Nephron progenitor cell (in vitro differentiated cells): ENCODE results near the gene SP100.
"Not testable (repeated sequence)": the region's sequence is repeated elsewhere in the genome, so short reads cannot be mapped to it uniquely, and the experiment has no call there.

Experiments used
- DNase-seq: peaks from one replicate; pipeline ENCODE4 v3.0.0; 2021
- H3K27ac Mint-ChIP-seq: 2 replicates; pipeline ENCODE4 v1.8.0; 2021; ENCODE audit warnings: mild to moderate bottlenecking, moderate library complexity, mixed read lengths
- H3K27me3 Mint-ChIP-seq: 2 replicates; pipeline ENCODE4 v1.8.0; 2021; ENCODE audit warnings: mild to moderate bottlenecking, low read depth, mixed read lengths; ENCODE audit not compliant: poor library complexity
- H3K36me3 Mint-ChIP-seq: 2 replicates; pipeline ENCODE4 v1.8.0; 2021; ENCODE audit warnings: low read depth, mixed read lengths
- H3K4me1 Mint-ChIP-seq: 2 replicates; pipeline ENCODE4 v1.8.0; 2021; ENCODE audit warnings: mixed read lengths
- H3K4me3 Mint-ChIP-seq: 2 replicates; pipeline ENCODE4 v1.8.0; 2021; ENCODE audit warnings: mild to moderate bottlenecking, moderate library complexity, mixed read lengths
- H3K9me3 Mint-ChIP-seq: 2 replicates; pipeline ENCODE4 v1.8.0; 2021; ENCODE audit warnings: mild to moderate bottlenecking, moderate library complexity, mixed read lengths
- TF ChIP-seq, protein P1 (sequence below): fragments of 200-600 bp; sonication (generic); IDR thresholded peaks from 2 replicates; pipeline ENCODE4 v1.5.0; 2021; ENCODE audit warnings: antibody characterized with exemption

The SP100 gene

DNA sequence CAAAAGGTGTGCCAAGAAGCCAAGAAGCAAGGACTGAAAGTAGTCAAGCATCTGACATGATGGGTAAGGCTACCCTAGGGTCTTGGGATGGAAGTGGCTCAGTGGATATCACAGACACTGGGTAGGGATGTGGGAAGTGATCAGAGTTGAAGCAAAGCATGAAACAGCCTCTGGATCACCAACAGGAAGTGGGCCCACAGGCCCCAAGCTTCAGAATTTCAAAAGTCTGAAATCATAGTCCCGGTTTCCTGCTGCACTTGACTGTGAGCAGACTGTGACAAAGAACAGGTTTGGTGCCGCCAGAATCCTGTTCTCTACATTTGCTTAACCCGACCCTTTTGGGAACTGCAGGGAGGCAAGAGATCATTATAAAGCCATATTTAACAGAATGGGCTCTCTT is 57.4 kb downstream of the SP100 start:
- TF ChIP-seq, protein P1, sequence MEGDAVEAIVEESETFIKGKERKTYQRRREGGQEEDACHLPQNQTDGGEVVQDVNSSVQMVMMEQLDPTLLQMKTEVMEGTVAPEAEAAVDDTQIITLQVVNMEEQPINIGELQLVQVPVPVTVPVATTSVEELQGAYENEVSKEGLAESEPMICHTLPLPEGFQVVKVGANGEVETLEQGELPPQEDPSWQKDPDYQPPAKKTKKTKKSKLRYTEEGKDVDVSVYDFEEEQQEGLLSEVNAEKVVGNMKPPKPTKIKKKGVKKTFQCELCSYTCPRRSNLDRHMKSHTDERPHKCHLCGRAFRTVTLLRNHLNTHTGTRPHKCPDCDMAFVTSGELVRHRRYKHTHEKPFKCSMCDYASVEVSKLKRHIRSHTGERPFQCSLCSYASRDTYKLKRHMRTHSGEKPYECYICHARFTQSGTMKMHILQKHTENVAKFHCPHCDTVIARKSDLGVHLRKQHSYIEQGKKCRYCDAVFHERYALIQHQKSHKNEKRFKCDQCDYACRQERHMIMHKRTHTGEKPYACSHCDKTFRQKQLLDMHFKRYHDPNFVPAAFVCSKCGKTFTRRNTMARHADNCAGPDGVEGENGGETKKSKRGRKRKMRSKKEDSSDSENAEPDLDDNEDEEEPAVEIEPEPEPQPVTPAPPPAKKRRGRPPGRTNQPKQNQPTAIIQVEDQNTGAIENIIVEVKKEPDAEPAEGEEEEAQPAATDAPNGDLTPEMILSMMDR: no peak
- Mint-ChIP-seq H3K36me3 (no peaks in the 10 kb centered on the region), H3K27me3 (no peaks in the 10 kb centered on the region), H3K4me3 (no peak overlapping the region), H3K9me3 (peaks cover 17% of the 10 kb centered on the region), H3K27ac (no peak overlapping the region), H3K4me1 (no peaks in the 10 kb centered on the region)
- no peak for DNase-seq

DNA sequence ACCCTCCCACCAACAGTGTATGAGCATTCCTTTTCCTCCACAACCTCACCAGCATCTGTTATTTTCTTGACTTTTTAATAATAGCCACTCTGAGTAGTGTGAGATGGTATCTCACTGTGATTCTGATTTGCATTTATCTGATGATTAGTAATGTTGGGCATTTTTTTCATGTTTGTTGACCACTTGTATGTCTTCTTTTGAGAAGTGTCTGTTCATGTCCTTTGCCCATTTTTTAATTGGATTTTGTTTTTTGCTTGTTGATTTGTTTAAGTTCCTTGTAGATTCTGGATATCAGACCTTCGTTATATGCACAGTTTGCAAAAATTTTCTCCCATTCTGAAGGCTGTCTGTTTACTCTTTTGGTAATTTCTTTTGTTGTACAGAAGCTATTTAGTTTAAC is 59.1 kb downstream of the SP100 start:
- TF ChIP-seq, protein P1: no peak
- Mint-ChIP-seq H3K9me3 (peaks cover 17% of the 10 kb centered on the region), H3K27ac (no peak overlapping the region), H3K4me1 (no peaks in the 10 kb centered on the region), H3K27me3 (no peaks in the 10 kb centered on the region), H3K4me3 (no peak overlapping the region), H3K36me3 (no peaks in the 10 kb centered on the region)
- DNase-seq: no peak

DNA sequence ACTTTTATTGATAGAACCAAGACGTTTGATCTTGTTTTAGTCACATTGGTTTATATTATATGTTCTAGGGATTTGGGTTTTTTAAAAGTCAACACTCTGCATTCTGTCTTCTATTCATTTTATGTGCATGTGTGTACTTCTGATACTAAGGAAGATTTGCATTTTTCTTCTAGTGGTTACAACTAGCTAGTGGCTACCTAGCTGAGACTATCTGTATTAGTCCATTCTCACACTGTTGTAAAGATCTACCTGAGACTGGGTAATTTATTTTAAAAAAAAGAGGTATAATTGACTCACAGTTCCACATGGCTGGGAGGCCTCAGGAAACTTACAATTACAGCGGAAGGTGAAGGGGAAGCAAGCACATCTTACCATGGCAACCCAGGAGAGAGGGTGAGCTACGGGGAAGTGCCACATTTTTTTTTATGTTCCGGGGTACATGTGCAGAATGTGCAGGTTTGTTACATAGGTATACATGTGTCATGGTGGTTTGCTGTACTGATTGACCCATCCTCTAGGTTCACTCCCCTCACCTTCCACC is 69.9 kb downstream of the SP100 start:
- TF ChIP-seq, protein P1: no peak
- Mint-ChIP-seq H3K27me3 (peaks cover 9% of the 10 kb centered on the region), H3K9me3 (peaks cover 16% of the 10 kb centered on the region), H3K4me3 (no peak overlapping the region), H3K4me1 (no peaks in the 10 kb centered on the region), H3K27ac (no peak overlapping the region), H3K36me3 (no peaks in the 10 kb centered on the region)
- no peak for DNase-seq

DNA sequence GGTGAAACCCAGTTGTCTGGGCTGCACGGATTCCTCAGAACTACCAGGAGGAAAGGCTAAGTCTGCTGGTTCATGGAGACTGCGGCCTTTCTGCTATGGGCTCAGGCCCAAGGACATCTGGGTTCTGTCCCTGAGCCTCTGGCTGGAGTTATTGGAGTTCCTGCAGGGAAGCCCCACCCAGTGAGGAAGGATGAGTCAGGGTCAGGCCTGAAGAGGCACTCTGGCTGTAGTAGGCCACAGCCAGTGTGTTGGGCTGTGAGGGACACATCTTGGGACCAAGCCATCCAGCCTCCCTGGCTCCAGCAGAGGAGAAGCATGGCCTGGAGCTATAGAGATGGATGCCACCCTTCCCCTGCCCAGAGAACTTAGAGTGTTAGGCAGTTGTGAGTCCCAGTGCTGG is 75.2 kb downstream of the SP100 start:
- not testable (repeated sequence) for H3K4me3 Mint-ChIP-seq, H3K27me3 Mint-ChIP-seq, DNase-seq, H3K27ac Mint-ChIP-seq, H3K36me3 Mint-ChIP-seq, H3K4me1 Mint-ChIP-seq
- H3K9me3 Mint-ChIP-seq: peaks cover 26% of the 10 kb centered on the region

DNA sequence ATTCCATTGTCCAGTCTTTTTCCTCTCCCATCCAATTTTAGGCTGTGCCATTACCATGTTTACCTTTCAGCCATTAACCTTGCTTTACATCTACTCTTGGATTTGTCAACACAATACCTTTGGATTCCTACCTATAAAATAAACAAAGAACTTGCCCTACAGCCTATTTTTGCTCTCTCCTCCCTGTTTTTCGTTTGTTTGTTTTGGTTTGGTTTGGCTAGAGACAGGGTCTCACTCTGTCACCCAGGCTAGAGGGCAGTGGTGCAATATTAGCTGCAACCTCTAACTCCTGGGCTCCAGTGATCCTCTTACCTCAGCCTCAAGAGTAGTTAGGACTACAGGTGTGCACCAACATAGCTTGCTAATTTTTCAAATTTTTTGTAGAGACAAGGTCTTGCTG is 76.1 kb downstream of the SP100 start:
- peaks cover 6% of the 10 kb centered on the region for H3K27me3 Mint-ChIP-seq
- no peak overlapping the region for H3K4me3 Mint-ChIP-seq
- H3K9me3 Mint-ChIP-seq: peaks cover 26% of the 10 kb centered on the region
- H3K4me1 Mint-ChIP-seq: no peaks in the 10 kb centered on the region
- no peaks in the 10 kb centered on the region for H3K36me3 Mint-ChIP-seq
- DNase-seq: no peak
- TF ChIP-seq, protein P1: no peak
- no peak overlapping the region for H3K27ac Mint-ChIP-seq

DNA sequence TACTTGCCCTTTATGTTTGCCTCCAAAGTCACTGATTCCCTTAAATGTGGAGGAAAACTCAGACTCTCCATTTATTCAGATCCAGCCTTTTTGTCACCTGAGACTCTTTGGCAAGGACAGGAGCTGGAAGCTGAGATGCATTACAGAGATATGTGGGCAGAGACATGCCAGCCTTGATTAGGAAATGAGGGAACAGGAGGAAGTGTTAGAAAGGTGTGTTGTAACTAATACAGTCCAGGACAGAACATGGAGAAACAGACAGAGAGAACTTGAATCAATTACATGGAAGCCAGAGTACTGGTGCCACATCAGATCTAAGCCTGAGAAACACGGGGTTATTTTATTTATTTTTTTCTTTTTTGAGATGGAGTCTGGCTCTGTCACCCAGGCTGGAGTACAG is 79.0 kb downstream of the SP100 start:
- Mint-ChIP-seq H3K27me3 (peaks cover 14% of the 10 kb centered on the region), H3K4me1 (no peaks in the 10 kb centered on the region), H3K4me3 (no peak overlapping the region), H3K27ac (no peak overlapping the region), H3K36me3 (no peaks in the 10 kb centered on the region), H3K9me3 (peaks cover 16% of the 10 kb centered on the region)
- TF ChIP-seq, protein P1: no peak
- no peak for DNase-seq
